Mucosa of stomach (tissue), 1 donor: ENCODE measurements around the gene DLG3.
A peak's percentile ranks its signal among the peaks of the same experiment; 100 is the strongest.
"Not testable (repeated sequence)": the region's sequence is repeated elsewhere in the genome, so short reads cannot be mapped to it uniquely, and the experiment has no call there.

Experiments
- H3K27me3 ChIP-seq: one replicate; pipeline ENCODE4 v1.7.0; 2013; ENCODE audit warnings: mild to moderate bottlenecking, low read length; ENCODE audit not compliant: control insufficient read depth, insufficient read depth
- H3K36me3 ChIP-seq: one replicate; pipeline ENCODE4 v1.7.0; 2013; ENCODE audit warnings: low read length; ENCODE audit not compliant: control insufficient read depth, insufficient read depth
- H3K4me1 ChIP-seq: one replicate; pipeline ENCODE4 v1.7.0; 2013; ENCODE audit warnings: mild to moderate bottlenecking, low read length; ENCODE audit not compliant: control insufficient read depth, insufficient read depth
- H3K4me3 ChIP-seq: one replicate; pipeline ENCODE4 v1.7.0; 2013; ENCODE audit warnings: low read length
- H3K9ac ChIP-seq: one replicate; pipeline ENCODE4 v1.7.0; 2013; ENCODE audit warnings: mild to moderate bottlenecking, low read length, moderate library complexity
- H3K9me3 ChIP-seq: one replicate; pipeline ENCODE4 v1.7.0; 2013; ENCODE audit warnings: mild to moderate bottlenecking, low read length, moderate library complexity; ENCODE audit not compliant: control insufficient read depth
- donor health status: Pancreatic carcinoma.

DLG3 gene

DNA sequence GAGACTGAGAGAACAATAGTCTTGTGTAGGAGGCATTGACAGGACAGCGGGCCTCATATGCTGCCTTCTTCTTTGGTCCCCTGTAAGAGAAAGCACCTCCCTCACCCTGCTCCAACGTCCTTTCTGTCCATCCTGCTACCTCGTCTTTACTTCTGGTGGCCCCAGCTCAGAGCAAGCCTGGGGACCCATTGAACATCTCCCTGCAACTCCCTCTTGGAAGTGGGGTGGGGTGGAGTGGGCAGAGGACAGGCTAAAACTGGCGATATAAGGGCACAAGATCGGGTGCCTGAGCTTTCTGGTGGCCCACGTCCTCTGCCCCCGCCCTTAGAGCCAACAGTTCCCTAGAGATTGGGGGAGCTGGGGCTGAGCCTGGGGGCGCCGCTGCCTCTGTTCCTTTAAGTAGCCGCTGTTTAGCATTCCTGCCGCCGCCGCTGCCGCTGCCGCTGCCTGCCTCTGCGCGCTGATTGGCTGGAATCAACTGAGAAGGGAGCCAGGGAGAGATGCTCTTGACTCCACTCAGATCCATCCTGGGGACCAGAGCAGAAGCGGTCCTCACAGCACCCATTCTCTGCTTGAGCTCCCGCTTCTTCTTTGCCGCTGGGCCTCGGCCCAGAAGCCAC, at the start of gene DLG3:
Gene DLG3, plus strand, starts transcription at position 510 of the 620 bp plus-strand sequence. CDS start 367 bp downstream, outside the sequence.
- no peak within 1 kb of the TSS for H3K9ac ChIP-seq
- no peaks in the 10 kb centered on the region for H3K36me3 ChIP-seq
- H3K9me3 ChIP-seq: no peaks in the 10 kb centered on the region
- no peaks in the 10 kb centered on the region for H3K4me1 ChIP-seq
- H3K27me3 ChIP-seq: peaks cover 28% of the 10 kb centered on the region
- no peak within 1 kb of the TSS for H3K4me3 ChIP-seq

DNA sequence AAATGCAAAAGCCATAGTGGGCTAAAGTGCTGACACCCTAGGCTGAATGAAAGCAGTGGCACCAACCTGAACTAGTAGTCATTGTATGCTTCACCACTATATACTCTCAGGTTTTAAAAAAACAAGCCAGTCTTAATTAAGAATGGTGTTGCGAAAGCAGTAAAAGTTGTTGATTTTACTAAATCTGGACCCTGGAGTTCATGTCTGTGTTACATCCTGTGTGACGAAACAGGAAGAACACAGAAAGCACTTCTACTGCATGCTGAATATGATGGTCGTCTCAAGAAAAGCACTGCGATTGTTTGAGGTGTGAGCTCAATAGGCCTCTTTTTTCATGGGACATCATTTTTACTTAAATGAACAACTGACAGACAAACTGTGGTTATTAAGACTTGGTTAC, 45.7 kb upstream of the DLG3 start:
- no peaks in the 10 kb centered on the region for H3K9me3 ChIP-seq
- no peaks in the 10 kb centered on the region for H3K27me3 ChIP-seq
- no peak overlapping the region for H3K4me3 ChIP-seq
- H3K4me1 ChIP-seq: no peaks in the 10 kb centered on the region
- no peaks in the 10 kb centered on the region for H3K36me3 ChIP-seq
- no peak overlapping the region for H3K9ac ChIP-seq

DNA sequence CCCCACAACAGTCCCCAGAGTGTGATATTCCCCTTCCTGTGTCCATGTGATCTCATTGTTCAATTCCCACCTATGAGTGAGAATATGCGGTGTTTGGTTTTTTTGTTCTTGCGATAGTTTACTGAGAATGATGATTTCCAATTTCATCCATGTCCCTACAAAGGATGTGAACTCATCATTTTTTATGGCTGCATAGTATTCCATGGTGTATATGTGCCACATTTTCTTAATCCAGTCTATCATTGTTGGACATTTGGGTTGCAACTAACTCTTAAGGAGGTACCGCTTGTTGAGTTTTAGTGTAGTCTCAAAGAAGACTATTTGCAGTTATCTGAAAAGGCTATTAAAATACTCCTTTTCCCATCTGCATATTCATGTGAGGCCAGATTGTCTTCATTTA, 44.5 kb upstream of the DLG3 start:
- not testable (repeated sequence) for H3K27me3 ChIP-seq, H3K36me3 ChIP-seq, H3K9ac ChIP-seq, H3K9me3 ChIP-seq, H3K4me3 ChIP-seq, H3K4me1 ChIP-seq

DNA sequence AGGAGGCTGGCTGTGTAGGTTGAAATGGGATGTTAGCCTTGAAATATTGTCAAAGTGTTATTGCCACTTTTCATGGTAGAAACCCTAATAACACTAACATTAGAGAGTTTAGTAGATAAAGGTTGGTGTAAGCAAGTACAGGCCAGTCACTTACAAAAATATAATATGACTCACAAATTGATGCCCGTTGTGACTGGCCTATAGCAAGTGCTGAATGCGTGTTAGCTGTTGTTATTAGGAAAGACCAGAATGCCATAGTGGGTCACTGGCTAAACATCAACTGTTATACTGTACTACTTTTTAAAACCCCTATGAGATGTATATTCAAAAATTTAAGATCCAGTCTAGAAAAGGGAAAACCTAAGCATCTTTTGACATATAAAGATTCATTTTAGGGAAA, 41.9 kb upstream of the DLG3 start:
- Histone ChIP-seq H3K9ac (no peak overlapping the region), H3K4me3 (no peak overlapping the region), H3K36me3 (no peaks in the 10 kb centered on the region), H3K27me3 (no peaks in the 10 kb centered on the region), H3K9me3 (no peaks in the 10 kb centered on the region), H3K4me1 (no peaks in the 10 kb centered on the region)

DNA sequence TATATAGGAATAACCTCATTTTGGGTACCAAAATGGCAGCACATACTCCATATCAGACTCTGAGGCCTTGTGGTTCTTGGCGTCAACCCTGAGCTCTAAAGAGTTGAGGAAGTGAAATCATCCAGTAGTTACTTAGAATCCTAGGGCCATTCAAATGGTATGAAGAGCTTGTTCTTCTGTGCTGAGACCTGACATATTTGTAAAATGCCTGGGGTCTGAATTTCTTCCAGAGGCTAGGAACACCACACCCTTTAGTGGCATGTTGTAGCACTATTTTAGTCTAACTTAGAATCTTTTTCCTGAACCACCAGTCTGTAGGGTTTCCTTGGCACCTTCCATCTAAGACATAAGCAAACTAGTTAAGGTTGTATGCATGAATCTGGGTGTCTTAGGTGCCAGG, 39.6 kb upstream of the DLG3 start:
- H3K36me3 ChIP-seq: no peaks in the 10 kb centered on the region

DNA sequence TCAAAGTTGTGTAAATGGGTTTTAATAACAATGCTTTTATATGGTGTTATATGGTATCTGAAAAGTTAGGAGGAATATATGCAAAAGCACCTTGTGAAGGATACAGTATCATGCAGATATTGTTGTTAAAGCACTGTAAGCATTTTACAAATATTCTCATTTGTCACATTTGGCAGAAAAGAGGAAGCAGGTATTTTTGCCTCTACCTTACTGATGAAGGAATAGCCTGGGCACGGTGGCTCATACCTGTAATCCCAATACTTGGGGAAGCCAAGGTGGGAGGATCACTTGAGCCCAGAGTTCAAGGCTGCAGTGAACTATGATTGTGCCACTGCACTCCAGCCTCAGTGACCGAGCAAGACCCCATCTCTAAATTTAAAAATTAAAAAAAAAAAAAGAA, 33.7 kb upstream of the DLG3 start:
- H3K9ac ChIP-seq: no peak overlapping the region
- no peaks in the 10 kb centered on the region for H3K27me3 ChIP-seq
- no peaks in the 10 kb centered on the region for H3K36me3 ChIP-seq
- no peak overlapping the region for H3K4me3 ChIP-seq
- H3K4me1 ChIP-seq: no peaks in the 10 kb centered on the region
- no peaks in the 10 kb centered on the region for H3K9me3 ChIP-seq

More for the DNA sequence above, 39.6 kb upstream of the DLG3 start:
- Histone ChIP-seq H3K27me3 (no peaks in the 10 kb centered on the region), H3K9ac (no peak overlapping the region), H3K4me3 (no peak overlapping the region), H3K9me3 (no peaks in the 10 kb centered on the region), H3K4me1 (no peaks in the 10 kb centered on the region)

DNA sequence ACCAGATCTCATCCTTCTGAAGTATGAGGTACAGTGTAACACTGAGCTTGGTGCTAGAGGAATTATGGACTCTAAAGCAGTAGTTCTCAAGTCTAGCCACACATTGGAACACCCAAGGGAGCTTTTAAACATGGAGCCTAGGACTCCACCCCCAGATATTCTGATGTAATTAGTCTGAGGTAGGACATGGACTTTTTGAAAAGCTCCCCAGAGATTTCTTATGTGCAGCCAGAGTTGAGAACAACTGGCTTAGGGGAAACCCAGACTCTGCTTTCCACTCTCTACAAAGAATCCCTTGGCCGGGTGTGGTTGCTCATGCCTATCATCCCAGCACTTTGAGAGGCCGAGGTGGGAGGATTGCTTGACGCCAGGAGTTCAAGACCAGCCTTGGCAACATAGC, 33.2 kb upstream of the DLG3 start:
- H3K9me3 ChIP-seq: no peaks in the 10 kb centered on the region
- no peaks in the 10 kb centered on the region for H3K4me1 ChIP-seq
- H3K27me3 ChIP-seq: no peaks in the 10 kb centered on the region
- H3K9ac ChIP-seq: no peak overlapping the region
- no peak overlapping the region for H3K4me3 ChIP-seq
- no peaks in the 10 kb centered on the region for H3K36me3 ChIP-seq

DNA sequence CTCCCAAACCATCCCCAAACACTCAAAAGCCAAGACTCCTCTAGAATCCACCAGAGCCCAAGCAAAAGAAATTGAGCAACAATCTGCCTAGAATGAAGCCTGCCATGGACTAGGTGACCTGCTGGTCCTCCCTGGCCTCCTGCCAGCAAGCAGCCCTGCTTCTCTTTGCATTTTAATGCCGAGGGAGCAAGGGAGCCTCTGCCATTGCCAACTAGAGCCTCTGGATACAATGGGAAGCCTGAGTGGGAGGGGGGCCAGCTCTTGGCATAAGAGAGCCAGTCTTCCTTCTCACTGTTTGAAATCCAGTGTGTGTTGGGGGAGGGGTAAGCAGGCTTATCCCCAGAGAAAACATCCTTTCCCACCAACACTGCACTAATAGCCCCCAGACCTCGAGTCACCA, 23.0 kb upstream of the DLG3 start:
- Histone ChIP-seq H3K36me3 (no peaks in the 10 kb centered on the region), H3K4me1 (peaks cover 6% of the 10 kb centered on the region), H3K4me3 (no peak overlapping the region), H3K9me3 (no peaks in the 10 kb centered on the region), H3K9ac (no peak overlapping the region), H3K27me3 (no peaks in the 10 kb centered on the region)

DNA sequence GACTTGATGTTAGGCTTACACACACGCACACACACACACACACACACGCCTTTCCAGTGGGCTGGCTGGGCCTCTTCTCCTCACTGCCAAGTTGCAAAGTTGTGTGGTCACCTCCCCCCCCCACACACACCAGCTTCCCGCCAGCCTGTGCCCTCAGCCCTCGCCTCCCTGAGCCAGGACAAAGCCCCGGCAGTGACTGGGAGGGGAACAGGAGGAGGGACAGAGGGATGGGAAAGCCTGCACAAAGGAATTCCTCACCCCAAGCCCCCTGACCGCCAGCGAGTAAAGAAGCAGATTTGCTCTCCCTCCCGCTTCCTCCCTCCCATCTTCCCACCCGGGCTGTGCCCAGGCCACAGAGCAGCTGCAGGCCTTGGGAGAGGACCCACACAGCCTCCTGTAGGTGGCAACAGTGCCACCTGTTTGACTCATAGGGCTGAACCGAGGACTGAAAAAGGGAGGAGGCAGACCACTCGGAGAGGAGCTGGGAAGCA, 21.7 kb upstream of the DLG3 start, which contains the start of gene GDPD2:
Gene GDPD2, plus strand, starts transcription at position 464 of the 491 bp plus-strand sequence. CDS start 1,671 bp downstream, outside the sequence.
- Histone ChIP-seq H3K9me3 (no peaks in the 10 kb centered on the region), H3K4me1 (peaks cover 6% of the 10 kb centered on the region), H3K4me3 (no peak within 1 kb of the TSS), H3K9ac (peak within 1 kb of the TSS; percentile 53), H3K36me3 (no peaks in the 10 kb centered on the region), H3K27me3 (no peaks in the 10 kb centered on the region)

DNA sequence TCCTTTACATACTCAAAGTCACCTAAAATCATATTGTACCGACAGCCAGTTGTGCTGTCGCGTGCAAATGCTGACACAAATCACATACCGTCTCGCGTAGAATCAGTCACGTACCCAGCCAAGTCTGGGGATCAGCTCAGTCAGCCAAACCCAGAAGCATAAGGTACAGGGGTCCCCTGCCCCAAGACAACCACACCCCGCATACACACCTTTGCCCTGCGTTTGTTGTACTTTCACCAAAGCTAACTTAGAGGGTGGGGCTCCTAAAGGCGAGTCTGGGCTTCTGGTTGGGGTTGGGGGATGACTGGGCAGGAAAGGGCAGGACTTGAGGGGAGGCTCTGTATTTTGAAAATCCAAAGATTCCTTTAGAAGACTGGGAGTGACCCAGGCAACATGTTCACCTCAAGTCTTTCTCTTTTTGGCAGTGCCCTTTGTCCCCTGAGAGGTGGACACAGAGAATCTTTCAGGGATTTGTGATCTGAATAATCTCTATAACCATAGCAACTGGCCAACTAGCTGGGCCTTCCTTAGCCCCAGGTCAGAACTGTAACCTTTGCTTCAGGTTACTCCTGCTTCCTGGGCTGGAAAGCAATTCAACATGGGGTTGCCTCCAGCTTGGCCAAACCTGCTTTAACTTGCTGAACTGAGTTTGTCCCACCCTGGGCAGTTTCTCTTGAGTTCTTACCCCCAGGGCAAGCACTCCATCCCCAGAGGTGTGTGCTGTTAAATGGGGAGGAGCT, 20.5 kb upstream of the DLG3 start:
- no peak overlapping the region for H3K4me3 ChIP-seq
- H3K9me3 ChIP-seq: no peaks in the 10 kb centered on the region
- peaks cover 6% of the 10 kb centered on the region for H3K4me1 ChIP-seq
- H3K9ac ChIP-seq: no peak overlapping the region
- H3K36me3 ChIP-seq: no peaks in the 10 kb centered on the region
- no peaks in the 10 kb centered on the region for H3K27me3 ChIP-seq

DNA sequence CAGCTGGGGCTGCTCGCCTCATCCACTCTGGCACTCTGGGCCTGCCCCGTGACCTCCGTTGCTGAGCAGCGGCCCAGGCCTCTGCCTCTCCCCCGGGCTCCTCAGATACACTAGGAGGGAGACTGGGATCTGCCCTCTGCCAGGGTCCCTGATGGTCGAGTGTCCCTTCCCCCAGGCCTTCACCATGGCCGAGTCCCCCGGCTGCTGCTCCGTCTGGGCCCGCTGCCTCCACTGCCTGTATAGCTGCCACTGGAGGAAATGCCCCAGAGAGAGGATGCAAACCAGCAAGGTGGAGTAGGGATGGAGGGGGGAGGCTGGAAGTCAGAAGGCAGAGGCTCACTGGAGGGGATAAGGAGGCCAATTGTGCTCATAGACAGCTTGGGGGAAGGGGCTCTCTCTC, 19.8 kb upstream of the DLG3 start:
- Histone ChIP-seq H3K9me3 (no peaks in the 10 kb centered on the region), H3K9ac (no peak overlapping the region), H3K27me3 (no peaks in the 10 kb centered on the region), H3K4me3 (no peak overlapping the region), H3K4me1 (peaks cover 6% of the 10 kb centered on the region), H3K36me3 (no peaks in the 10 kb centered on the region)
